Activated naive CD4-positive, alpha-beta T cell treated with anti-CD3 and anti-CD28 coated beads for 36 hours (primary cell): Measurements from ENCODE around the gene RARA. TPM values are rescaled to one million over a fixed set of nuclear protein-coding genes. Genes with fewer than 3 reads are reported as not detected.
A peak's percentile ranks its signal among the peaks of the same experiment; 100 is the strongest.
"Not testable (repeated sequence)": the region's sequence is repeated elsewhere in the genome, so short reads cannot be mapped to it uniquely, and the experiment has no call there.

Experiments
- CTCF ChIA-PET: fragments of 350-600 bp; sonication (Branson Sonifier 250); formaldehyde crosslinking; loops from one replicate; lab custom pipeline; 2021; ENCODE audit warnings: antibody characterized with exemption; lab: Charles Lee
- DNase-seq: peaks from one replicate; pipeline ENCODE4 v3.0.0-alpha.2; 2020
- H3K27ac Mint-ChIP-seq: one replicate; pipeline ENCODE4 v1.8.0; 2021; ENCODE audit warnings: mild to moderate bottlenecking, mixed read lengths
- H3K27me3 Mint-ChIP-seq: one replicate; pipeline ENCODE4 v1.8.0; 2021; ENCODE audit warnings: low read depth, mixed read lengths
- H3K36me3 Mint-ChIP-seq: one replicate; pipeline ENCODE4 v1.8.0; 2021; ENCODE audit warnings: low read depth, mixed read lengths
- H3K4me1 Mint-ChIP-seq: one replicate; pipeline ENCODE4 v1.8.0; 2021; ENCODE audit warnings: low read depth, mixed read lengths
- H3K4me3 Mint-ChIP-seq: one replicate; pipeline ENCODE4 v1.8.0; 2021; ENCODE audit warnings: mild to moderate bottlenecking, moderate library complexity, mixed read lengths
- H3K9me3 Mint-ChIP-seq: one replicate; pipeline ENCODE4 v1.8.0; 2021; ENCODE audit warnings: mixed read lengths
- intact Hi-C: fragments of 100-400 bp; cut with micrococcal nuclease; formaldehyde crosslinking; loops from one replicate; pipeline ENCODE4 v1.15.1; 2023
- total RNA-seq, 2 experiments: library from RNA; stranded (reverse); gene quantifications; one replicate each; pipeline ENCODE4 v1.2.3, GENCODE V29; 2021

The RARA gene
- total RNA-seq, 2 experiments from 2014 or later, result 16.9 to 18.5 TPM

GRCh38 chr17:40371261-40371929, 62.4 kb downstream of the RARA start:
- Mint-ChIP-seq H3K27me3 (no peaks in the 10 kb centered on the region), H3K4me1 (peaks cover 32% of the 10 kb centered on the region), H3K9me3 (no peaks in the 10 kb centered on the region), H3K36me3 (no peaks in the 10 kb centered on the region), H3K27ac (no peak overlapping the region), H3K4me3 (no peak overlapping the region)
- intact Hi-C loops, result loop anchor here (5.0 kb wide), 1 partner anchor 241 kb away; no protein-coding TSS in a partner anchor
- CTCF ChIA-PET, result interaction anchor here (1.3 to 3.6 kb wide), 2 partner anchors 9 to 13 kb away, joined by 3 to 15 read pairs; no protein-coding TSS in a partner anchor
- DNase-seq, result peak; percentile 44

GRCh38 chr17:40372031-40372430, 63.1 kb downstream of the RARA start:
- intact Hi-C loops, result loop anchor here (5.0 kb wide), 1 partner anchor 240 kb away; no protein-coding TSS in a partner anchor
- DNase-seq, result no peak
- no peaks in the 10 kb centered on the region for H3K9me3 Mint-ChIP-seq
- no peaks in the 10 kb centered on the region for H3K27me3 Mint-ChIP-seq
- no peak overlapping the region for H3K4me3 Mint-ChIP-seq
- H3K27ac Mint-ChIP-seq, result no peak overlapping the region
- CTCF ChIA-PET, result interaction anchor here (1.2 to 3.6 kb wide), 3 partner anchors 9 to 41 kb away, joined by 3 to 15 read pairs (median 3); no protein-coding TSS in a partner anchor
- H3K36me3 Mint-ChIP-seq, result no peaks in the 10 kb centered on the region
- H3K4me1 Mint-ChIP-seq, result peaks cover 38% of the 10 kb centered on the region

DNA sequence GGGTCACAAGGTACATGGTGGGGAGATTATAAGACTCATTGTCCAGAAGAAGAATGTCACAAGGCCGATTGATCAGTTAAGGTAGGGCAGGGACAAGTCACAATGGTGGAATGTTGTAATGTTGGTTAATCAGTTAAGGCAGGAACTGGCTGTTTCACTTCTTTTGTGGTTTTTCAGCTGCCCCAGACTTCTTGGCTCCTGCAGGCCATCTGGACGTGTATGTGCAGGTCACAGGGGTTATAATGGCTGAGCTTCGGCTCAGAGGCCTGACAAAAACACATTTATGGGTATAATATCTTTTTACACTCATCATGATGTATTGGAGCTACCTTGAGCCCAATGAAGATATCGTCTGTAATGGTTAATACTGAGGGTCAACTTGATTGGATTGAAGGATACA, 63.7 kb downstream of the RARA start:
- peaks cover 39% of the 10 kb centered on the region for H3K4me1 Mint-ChIP-seq
- DNase-seq, H3K4me3 Mint-ChIP-seq, H3K9me3 Mint-ChIP-seq, H3K27ac Mint-ChIP-seq, H3K36me3 Mint-ChIP-seq, H3K27me3 Mint-ChIP-seq: not testable (repeated sequence)
- intact Hi-C loops, result loop anchor here (5.0 kb wide), 1 partner anchor 240 kb away; no protein-coding TSS in a partner anchor
- CTCF ChIA-PET, result interaction anchor here (0.6 to 3.6 kb wide), 3 partner anchors 10 to 242 kb away, joined by 3 to 15 read pairs (median 3); no protein-coding TSS in a partner anchor

DNA sequence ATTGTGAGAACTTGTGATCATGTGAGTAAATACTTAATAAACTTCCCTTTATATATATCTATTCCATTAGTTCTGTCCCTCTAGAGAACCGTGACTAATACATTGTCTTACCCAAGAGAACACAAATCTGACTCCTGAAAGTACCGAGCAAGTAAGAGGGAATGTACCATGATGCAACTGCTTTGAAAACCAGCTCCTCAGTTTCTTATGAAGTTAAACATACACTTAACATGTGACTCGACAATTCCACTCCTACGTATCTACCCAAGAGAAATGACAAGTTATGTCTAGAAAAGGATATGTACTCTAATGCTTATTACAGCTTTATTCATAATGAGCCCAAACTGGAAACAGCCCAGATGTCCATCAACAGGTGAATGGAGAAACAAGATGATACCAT, 64.3 kb downstream of the RARA start:
- intact Hi-C loops, result loop anchor here (5.0 kb wide), 1 partner anchor 239 kb away; no protein-coding TSS in a partner anchor
- H3K4me1 Mint-ChIP-seq, result peaks cover 39% of the 10 kb centered on the region
- H3K4me3 Mint-ChIP-seq, result no peak overlapping the region
- no peaks in the 10 kb centered on the region for H3K27me3 Mint-ChIP-seq
- peak overlapping the region; percentile 64 for H3K27ac Mint-ChIP-seq
- H3K9me3 Mint-ChIP-seq, result no peaks in the 10 kb centered on the region
- no peak for DNase-seq
- H3K36me3 Mint-ChIP-seq, result no peaks in the 10 kb centered on the region
- CTCF ChIA-PET, result interaction anchor here (0.6 to 3.6 kb wide), 4 partner anchors 11 to 242 kb away, joined by 3 to 15 read pairs (median 3); no protein-coding TSS in a partner anchor

- no peaks in the 10 kb centered on the region for H3K36me3 Mint-ChIP-seq
- H3K9me3 Mint-ChIP-seq, result no peaks in the 10 kb centered on the region
- no peak overlapping the region for H3K4me3 Mint-ChIP-seq
- DNase-seq, result no peak
- CTCF ChIA-PET, result interaction anchor here (3.6 kb wide), 1 partner anchor 11 kb away, joined by 15 read pairs; no protein-coding TSS in a partner anchor
- no peaks in the 10 kb centered on the region for H3K27me3 Mint-ChIP-seq
- intact Hi-C loops, result loop anchor here (5.0 kb wide), 1 partner anchor 238 kb away; no protein-coding TSS in a partner anchor
- peak overlapping the region; percentile 64 for H3K27ac Mint-ChIP-seq
- H3K4me1 Mint-ChIP-seq, result peaks cover 39% of the 10 kb centered on the region
Observed at GRCh38 chr17:40373999-40374398, 65.0 kb downstream of the RARA start.

DNA sequence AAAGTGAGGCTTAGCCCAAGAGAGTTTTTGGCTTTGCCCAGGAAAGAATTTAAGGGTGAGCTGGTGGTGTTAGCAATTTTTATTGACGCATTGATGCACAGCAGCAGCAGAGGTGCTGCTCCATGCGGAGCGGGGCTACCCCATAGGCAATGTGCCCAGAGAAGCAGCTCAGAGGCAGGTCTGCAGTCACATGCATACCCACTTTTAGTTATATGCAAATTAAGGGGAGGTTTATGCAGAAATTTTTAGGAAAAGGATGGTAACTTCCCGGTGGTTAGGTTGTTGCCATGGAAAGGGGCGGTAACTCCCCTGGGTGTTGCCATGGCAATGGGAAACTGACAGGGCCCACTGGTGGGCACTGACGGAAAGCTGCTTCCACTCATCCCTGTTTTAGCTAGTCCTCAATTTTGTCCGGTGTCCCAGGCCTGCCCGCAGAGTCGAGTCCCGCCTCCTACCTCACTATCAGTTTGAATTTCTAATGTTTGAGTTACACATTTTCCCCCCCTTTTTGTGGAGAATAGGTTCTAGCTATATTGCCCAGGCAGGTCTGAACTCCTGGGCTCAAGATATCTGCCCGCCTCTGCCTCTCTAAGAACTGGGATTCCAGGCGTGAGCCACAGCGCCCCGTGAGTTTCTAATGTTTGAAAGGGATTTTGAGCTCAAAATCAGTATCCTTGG, 66.0 kb downstream of the RARA start:
- no peak for DNase-seq
- no peaks in the 10 kb centered on the region for H3K36me3 Mint-ChIP-seq
- H3K27ac Mint-ChIP-seq, result no peak overlapping the region
- no peaks in the 10 kb centered on the region for H3K9me3 Mint-ChIP-seq
- CTCF ChIA-PET, result interaction anchor here (0.5 to 3.6 kb wide), 3 partner anchors 12 to 185 kb away, joined by 3 to 15 read pairs (median 3); no protein-coding TSS in a partner anchor
- no peaks in the 10 kb centered on the region for H3K27me3 Mint-ChIP-seq
- no peak overlapping the region for H3K4me3 Mint-ChIP-seq
- intact Hi-C loops, result loop anchor here (5.0 kb wide), 1 partner anchor 237 kb away; no protein-coding TSS in a partner anchor
- H3K4me1 Mint-ChIP-seq, result peaks cover 39% of the 10 kb centered on the region

GRCh38 chr17:40375786-40376185, 66.8 kb downstream of the RARA start:
- H3K27me3 Mint-ChIP-seq, H3K36me3 Mint-ChIP-seq, H3K27ac Mint-ChIP-seq, DNase-seq, intact Hi-C loops, H3K9me3 Mint-ChIP-seq, H3K4me3 Mint-ChIP-seq: not testable (repeated sequence)
- H3K4me1 Mint-ChIP-seq, result peaks cover 39% of the 10 kb centered on the region
- CTCF ChIA-PET, result interaction anchor here (1.1 kb wide), 1 partner anchor 184 kb away, joined by 3 read pairs; no protein-coding TSS in a partner anchor

DNA sequence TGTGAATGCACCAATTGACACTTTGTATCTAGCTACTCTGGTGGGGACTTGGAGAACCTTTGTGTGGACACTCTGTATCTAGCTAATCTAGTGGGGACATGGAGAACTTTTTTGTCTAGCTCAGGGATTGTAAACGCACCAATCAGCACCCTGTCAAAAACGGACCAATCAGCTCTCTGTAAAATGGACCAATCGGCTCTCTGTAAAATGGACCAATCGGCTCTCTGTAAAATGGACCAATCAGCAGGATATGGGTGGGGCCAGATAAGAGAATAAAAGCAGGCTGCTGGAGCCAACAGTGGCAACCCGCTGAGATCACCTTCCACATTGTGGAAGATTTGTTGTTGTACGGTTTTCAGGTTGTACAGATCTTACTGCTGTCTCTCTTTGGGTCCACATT, 67.6 kb downstream of the RARA start:
- H3K27ac Mint-ChIP-seq, intact Hi-C loops, H3K4me3 Mint-ChIP-seq, H3K9me3 Mint-ChIP-seq, H3K27me3 Mint-ChIP-seq, H3K36me3 Mint-ChIP-seq: not testable (repeated sequence)
- CTCF ChIA-PET, result interaction anchor here (0.9 kb wide), 1 partner anchor 188 kb away, joined by 3 read pairs; the partner anchor contains the start of gene CCR7
- H3K4me1 Mint-ChIP-seq, result peaks cover 34% of the 10 kb centered on the region
- peak; percentile 22 for DNase-seq

DNA sequence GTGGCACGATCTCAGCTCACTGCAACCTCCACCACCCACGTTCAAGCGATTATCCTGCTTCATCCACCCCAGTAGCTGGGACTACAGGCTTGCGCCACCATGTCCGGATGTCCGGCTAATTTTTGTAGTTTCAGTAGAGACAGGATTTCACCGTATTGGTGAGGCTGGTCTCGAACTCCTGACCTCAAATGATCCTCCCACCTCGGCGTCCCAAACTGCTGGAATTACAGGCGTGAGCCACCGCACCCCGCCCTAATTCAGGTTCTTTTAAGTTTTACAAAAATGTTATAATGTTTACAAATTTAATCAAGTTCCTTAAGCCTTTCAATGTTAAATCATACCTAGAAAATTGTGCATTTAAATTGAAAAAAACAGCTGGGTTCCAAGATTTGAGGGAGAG, 68.9 kb downstream of the RARA start:
- Mint-ChIP-seq H3K9me3 (no peaks in the 10 kb centered on the region), H3K27me3 (no peaks in the 10 kb centered on the region), H3K4me3 (no peak overlapping the region), H3K36me3 (no peaks in the 10 kb centered on the region), H3K4me1 (peaks cover 25% of the 10 kb centered on the region), H3K27ac (no peak overlapping the region)
- no peak for DNase-seq
- CTCF ChIA-PET, result interaction anchor here (0.8 kb wide), 1 partner anchor 222 kb away, joined by 3 read pairs; no protein-coding TSS in a partner anchor
- intact Hi-C loops, result no loop called here

GRCh38 chr17:40378966-40379365, 70.0 kb downstream of the RARA start:
- Mint-ChIP-seq H3K4me1 (peaks cover 14% of the 10 kb centered on the region), H3K27ac (no peak overlapping the region), H3K9me3 (no peaks in the 10 kb centered on the region), H3K27me3 (no peaks in the 10 kb centered on the region), H3K36me3 (no peaks in the 10 kb centered on the region), H3K4me3 (no peak overlapping the region)
- CTCF ChIA-PET, result no interaction called here
- intact Hi-C loops, result no loop called here
- no peak for DNase-seq

DNA sequence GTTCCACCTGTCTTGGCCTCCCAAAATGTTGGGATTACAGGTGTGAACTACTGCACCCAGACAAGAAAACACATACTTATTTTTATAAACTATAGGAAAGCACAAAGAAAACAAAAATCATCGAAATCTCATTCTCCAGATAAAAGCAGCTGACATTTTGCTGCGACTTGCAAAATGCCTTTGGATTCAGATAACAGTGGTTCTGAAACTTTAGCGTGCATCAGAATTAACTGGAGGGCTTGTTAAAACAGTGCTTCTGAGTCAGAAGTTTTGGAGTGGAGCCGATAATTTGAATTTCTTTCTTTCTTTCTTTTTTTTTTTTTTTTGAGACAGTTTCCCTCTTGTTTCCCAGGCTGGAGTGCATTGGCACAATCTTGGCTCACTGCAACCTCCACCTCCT, 73.3 kb downstream of the RARA start:
- no peaks in the 10 kb centered on the region for H3K9me3 Mint-ChIP-seq
- CTCF ChIA-PET, result interaction anchor here (1.6 to 2.5 kb wide), 2 partner anchors 20 to 32 kb away, joined by 5 to 8 read pairs; no protein-coding TSS in a partner anchor

GRCh38 chr17:40386555-40386954, 77.6 kb downstream of the RARA start:
- H3K4me3 Mint-ChIP-seq, intact Hi-C loops, H3K9me3 Mint-ChIP-seq, H3K27me3 Mint-ChIP-seq, H3K4me1 Mint-ChIP-seq, H3K27ac Mint-ChIP-seq, DNase-seq: not testable (repeated sequence)
- CTCF ChIA-PET, result interaction anchor here (0.6 kb wide), 1 partner anchor 27 kb away, joined by 3 read pairs; no protein-coding TSS in a partner anchor
- H3K36me3 Mint-ChIP-seq, result peaks cover 29% of the 10 kb centered on the region

More for the DNA sequence above, 73.3 kb downstream of the RARA start:
- DNase-seq, result no peak
- H3K4me1 Mint-ChIP-seq, result no peaks in the 10 kb centered on the region
- H3K36me3 Mint-ChIP-seq, result no peaks in the 10 kb centered on the region
- intact Hi-C loops, result no loop called here
- H3K27me3 Mint-ChIP-seq, result no peaks in the 10 kb centered on the region
- H3K4me3 Mint-ChIP-seq, result no peak overlapping the region
- H3K27ac Mint-ChIP-seq, result no peak overlapping the region
